GM21723 (cell line): ENCODE data around the gene TANC1.
A peak's percentile ranks its signal among the peaks of the same experiment; 100 is the strongest.

Experiments
- ATAC-seq: cut with Tn5 transposase; IDR thresholded peaks from one replicate; pipeline ENCODE4 v1.9.1; 2021; ENCODE audit warnings: mild to moderate bottlenecking, moderate library complexity; ENCODE audit not compliant: unreplicated experiment

TANC1 gene

GRCh38 chr2:158960193-158960592 lies 8.2 kb upstream of the TANC1 start:
- no peak for ATAC-seq

DNA sequence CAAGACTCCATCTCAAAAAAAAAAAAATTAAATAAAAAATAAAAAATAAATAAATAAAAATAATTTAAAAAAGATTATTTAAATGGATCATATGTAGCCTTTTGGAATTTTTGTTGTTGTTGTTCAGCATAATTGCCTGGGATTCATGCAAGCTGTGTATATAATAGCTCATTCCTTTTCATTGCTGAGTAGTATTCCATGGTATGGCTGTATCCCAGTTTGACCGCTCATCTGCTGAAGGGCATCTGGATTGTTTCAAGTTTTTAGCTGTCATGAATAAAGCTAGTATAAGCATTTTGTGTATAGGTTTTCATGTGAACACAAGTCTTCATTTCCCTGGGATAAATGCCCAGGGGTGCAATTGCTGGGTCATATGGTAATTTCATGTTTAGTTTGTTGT lies 6.4 kb upstream of the TANC1 start:
- ATAC-seq = no peak

- no peak for ATAC-seq
Measured at GRCh38 chr2:158963071-158963470, 5.4 kb upstream of the TANC1 start.

DNA sequence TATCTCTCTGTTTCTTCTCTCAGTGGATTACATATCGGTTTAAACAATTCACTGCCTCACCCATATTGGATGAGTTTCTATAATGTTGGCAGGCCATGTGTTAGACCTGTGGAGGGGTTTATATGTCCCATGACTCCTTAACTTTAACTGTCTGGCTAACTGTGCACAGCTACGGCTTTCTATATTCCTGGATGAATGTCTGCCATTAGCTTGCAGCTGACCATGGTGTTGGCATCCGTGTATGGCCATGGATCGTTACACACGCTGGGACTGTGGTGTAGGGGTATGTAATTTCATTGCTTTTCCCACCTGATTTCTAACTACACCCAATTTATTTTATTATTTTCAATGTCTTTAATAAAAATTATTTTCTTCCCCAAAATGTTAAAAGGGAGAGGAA lies 3.3 kb upstream of the TANC1 start:
- no peak for ATAC-seq

DNA sequence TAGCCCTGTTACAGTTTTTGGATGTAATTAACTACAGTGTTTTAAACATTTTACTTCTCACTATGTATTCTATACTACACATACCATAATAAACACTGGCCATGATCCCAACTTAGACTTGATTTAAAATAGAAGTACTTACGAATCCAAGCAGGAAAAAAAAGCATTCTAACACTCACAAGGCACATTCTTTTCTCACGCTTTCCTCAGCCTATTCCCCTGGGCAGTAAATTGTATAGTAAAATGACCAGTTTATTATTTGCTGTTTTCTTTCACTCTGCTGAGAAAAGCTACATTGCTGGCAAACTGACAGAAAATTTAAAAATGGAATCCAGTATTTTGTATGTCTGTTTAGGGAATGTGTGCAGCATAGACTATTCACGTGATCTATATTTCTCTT lies 2.8 kb upstream of the TANC1 start:
- no peak for ATAC-seq

GRCh38 chr2:158966312-158966711 lies 2.1 kb upstream of the TANC1 start:
- ATAC-seq = no peak

GRCh38 chr2:158967114-158967730 lies 1.2 kb upstream of the TANC1 start:
- no peak for ATAC-seq

- no peak for ATAC-seq
Measured at GRCh38 chr2:158967731-158968395, 577 bp upstream of the TANC1 start.

GRCh38 chr2:158969162-158969714 lies 798 bp downstream of the TANC1 start:
- peak; percentile 2 for ATAC-seq

- ATAC-seq = no peak
Measured at GRCh38 chr2:158969715-158970240, 1.3 kb downstream of the TANC1 start.

DNA sequence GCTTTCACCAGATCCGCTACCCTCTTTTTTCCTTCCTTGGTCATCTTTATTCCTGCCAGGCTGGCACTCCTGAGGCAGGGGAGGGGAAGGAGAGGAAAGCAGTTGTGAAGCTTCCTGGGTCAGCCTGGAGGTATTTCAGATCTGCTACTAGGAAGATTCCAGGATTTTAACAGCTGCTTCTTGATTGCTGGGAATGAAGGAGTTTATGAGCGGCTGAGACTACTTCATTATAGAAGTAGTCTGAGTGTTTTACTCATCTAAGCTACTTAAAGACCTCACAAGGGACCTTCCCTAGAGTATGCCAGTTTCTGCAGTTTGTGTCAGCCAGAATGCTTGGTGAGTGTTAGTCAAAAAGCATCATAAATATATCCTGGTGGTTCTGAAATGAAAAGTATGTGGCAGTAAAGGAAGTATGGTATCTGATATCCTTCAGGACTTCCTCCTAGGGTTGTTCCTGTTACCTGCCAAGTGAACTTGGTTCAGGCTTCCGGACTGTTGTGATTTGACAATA lies 1.9 kb downstream of the TANC1 start:
- no peak for ATAC-seq

GRCh38 chr2:158973116-158973956 lies 4.9 kb downstream of the TANC1 start:
- no peak for ATAC-seq

- ATAC-seq = no peak
Measured at GRCh38 chr2:158975271-158975921, 7.0 kb downstream of the TANC1 start.

DNA sequence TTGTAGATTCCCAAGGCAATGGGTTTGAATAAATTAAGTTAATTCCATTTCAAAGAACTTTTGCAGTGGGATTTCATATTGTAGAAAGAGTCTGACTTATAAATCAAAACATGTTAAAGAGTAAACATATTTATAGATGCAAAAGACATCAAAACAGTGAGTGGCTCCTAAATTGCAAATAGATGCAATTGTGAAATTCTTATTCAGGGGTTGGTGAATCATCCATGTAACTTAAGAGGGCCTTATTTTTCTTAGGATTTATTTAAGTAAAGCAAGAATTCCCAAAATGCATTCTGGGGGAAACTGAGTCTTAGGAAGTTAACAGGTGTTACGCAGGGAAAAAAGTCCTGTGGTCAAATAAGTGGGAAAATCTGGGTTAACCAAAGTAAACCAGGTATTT lies 11.3 kb downstream of the TANC1 start:
- no peak for ATAC-seq

- no peak for ATAC-seq
Measured at GRCh38 chr2:158984604-158985135, 16.2 kb downstream of the TANC1 start.

DNA sequence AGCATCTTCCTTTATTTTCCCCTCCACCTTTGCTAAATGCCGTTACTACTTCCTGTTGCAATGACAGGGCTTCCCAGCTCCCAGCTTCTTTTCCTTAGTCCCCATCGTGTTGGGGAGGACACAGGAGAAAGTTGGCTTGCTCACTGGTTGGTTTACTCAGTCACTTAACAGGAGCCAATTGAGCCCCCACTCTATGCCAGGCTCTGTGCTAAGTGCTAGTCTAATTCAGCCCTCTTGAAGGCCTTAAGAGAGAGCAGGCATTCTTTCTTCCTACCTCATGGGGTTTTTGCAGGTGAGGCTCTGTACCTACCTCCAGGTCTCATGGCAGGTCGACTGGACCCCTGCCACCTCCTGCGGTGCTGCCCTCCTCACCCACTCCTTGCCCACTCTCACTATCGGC lies 20.1 kb downstream of the TANC1 start:
- ATAC-seq = no peak

- ATAC-seq = no peak
Measured at GRCh38 chr2:158989165-158989564, 20.7 kb downstream of the TANC1 start.

DNA sequence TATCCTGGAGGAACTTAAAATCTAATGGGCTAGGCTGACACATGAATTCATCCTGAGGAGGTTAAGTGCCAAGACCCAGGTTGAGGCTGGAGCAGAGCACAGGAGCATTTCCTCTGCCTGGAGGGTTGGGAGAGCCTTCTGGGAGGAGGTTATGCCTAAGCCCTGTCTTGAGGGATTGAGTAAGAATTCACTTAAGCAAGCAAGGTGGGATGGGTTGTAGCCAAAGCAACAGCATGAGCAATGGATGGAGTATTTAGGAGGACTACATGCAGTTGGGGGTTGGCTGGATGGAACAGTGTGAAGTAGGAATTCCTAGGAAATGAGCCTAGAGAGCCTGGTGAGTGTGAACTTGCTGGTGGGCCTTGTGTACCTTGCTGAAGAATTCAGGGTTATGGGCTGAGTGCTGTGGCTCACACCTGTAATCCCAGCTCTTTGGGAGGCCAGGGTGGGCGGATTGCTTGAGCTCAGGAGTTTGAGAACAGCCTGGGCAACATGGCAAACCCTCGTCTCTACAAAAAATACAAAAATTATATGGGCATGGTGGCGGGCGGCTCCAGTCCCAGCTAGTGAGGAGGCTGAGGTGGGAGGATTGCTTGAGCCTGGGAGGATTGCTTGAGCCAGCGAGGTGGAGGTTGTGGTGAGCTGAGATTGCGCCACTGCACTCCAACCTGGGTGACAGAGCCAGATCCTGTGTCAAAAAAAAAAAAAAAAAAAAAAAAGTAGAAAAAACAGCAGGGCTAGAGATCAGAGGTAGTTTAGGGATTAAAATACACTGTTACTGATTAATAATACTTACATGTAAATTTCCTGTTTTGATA lies 22.2 kb downstream of the TANC1 start:
- ATAC-seq = no peak

DNA sequence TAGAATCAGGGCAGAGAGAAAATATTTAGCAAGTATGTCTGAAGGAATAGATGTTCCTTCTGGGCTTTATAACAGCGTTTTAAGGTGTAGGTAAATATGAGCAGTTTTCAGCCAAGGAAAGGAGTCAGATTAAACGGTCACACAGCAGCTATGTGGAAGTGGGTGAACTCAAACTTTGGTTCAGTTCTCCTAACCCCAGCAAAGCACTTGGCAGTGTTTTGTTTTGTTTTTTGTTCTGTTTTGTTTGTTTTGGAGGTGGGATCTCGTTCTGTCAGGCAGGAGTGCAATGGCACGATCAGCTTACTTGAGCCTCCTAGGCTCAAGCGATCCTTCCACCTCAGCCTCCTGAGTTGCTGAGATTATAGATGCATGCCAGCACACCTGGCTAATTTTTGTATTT lies 24.6 kb downstream of the TANC1 start:
- no peak for ATAC-seq
